Glutamatergic neuron (in vitro differentiated cells): ENCODE results near the gene PLEKHG5. TPM values are rescaled to one million over a fixed set of nuclear protein-coding genes. Genes with fewer than 3 reads are reported as not detected.
A peak's percentile ranks its signal among the peaks of the same experiment; 100 is the strongest.
"Not testable (repeated sequence)": the region's sequence is repeated elsewhere in the genome, so short reads cannot be mapped to it uniquely, and the experiment has no call there.

ENCODE experiments used
- DNase-seq: peaks from one replicate; pipeline ENCODE4 v3.0.0; 2022
- H3K27ac Mint-ChIP-seq: one replicate; pipeline ENCODE4 v1.8.0; 2020; ENCODE audit warnings: mild to moderate bottlenecking, mixed read lengths, inconsistent platforms; ENCODE audit not compliant: unreplicated experiment
- H3K27me3 Mint-ChIP-seq: one replicate; pipeline ENCODE4 v1.8.0; 2020; ENCODE audit warnings: mild to moderate bottlenecking, moderate library complexity, mixed read lengths, inconsistent platforms; ENCODE audit not compliant: unreplicated experiment
- H3K36me3 Mint-ChIP-seq: one replicate; pipeline ENCODE4 v1.8.0; 2020; ENCODE audit warnings: mild to moderate bottlenecking, mixed read lengths, inconsistent platforms; ENCODE audit not compliant: unreplicated experiment
- H3K4me1 Mint-ChIP-seq: one replicate; pipeline ENCODE4 v1.8.0; 2020; ENCODE audit warnings: mild to moderate bottlenecking, low read depth, mixed read lengths, inconsistent platforms; ENCODE audit not compliant: unreplicated experiment
- H3K4me3 Mint-ChIP-seq: one replicate; pipeline ENCODE4 v1.8.0; 2020; ENCODE audit warnings: mild to moderate bottlenecking, mixed read lengths, inconsistent platforms; ENCODE audit not compliant: unreplicated experiment
- H3K9me3 Mint-ChIP-seq: one replicate; pipeline ENCODE4 v1.8.0; 2020; ENCODE audit warnings: mild to moderate bottlenecking, moderate library complexity, mixed read lengths, inconsistent platforms; ENCODE audit not compliant: unreplicated experiment
- CTCF ChIP-seq: fragments of 200-600 bp; sonication (generic); IDR thresholded peaks from one replicate; pipeline ENCODE4 v1.5.0; 2021; ENCODE audit not compliant: partially characterized antibody, unreplicated experiment
- total RNA-seq: library from RNA; stranded (reverse); fragmentation: NEBNext Ultra II Directional; extraction: Animal tissue kit (Norgen Biotek cat#: 25700); gene quantifications from one replicate; pipeline ENCODE4 v1.2.1, GENCODE V29; 2021; ENCODE audit not compliant: unreplicated experiment

The PLEKHG5 gene
- total RNA-seq, 1 donor from 2014 or later: 53.0 TPM

DNA sequence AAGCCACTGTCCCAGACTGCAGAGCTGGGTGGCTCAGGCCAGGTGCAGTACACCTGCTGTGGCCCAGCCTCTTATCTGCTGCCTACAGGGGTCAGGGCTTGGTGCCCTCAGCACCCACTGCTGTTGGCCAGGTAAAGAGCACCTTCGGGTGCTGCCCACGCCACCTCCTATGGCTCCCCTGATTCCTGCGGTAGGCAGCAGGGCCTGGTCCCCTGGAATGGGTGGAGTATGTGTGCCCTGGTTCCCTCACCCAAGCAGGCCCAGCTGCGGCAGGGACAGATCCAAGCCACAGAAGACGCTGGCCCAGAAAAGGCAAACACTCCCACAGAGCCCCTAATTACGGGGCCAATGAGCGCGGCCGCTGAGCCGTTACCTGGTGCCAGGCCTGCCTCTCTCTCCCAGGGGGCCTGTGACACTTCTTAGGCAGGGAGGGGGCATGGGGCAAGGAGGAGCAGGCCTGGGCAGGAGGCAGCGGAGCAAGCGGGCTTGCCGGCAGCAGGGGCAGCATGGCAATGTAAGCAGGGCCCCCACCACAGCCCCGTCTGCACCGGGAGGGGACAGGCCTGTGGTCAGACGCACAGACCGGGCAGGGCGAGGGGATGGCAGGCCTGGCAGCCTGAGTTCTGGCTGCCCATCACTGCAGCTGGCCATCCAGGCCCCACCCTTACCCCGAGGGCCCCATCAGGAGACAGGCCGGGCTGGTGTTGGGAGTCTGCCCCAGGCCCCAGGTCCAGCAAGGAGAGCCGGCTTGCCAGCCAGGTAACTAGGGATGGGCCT is 47.9 kb downstream of the PLEKHG5 start:
- peaks cover 11% of the 10 kb centered on the region for H3K27me3 Mint-ChIP-seq

GRCh38 chr1:6441586-6441985 is 49.9 kb downstream of the PLEKHG5 start:
- peak overlapping the region; percentile 64 for H3K27ac Mint-ChIP-seq
- H3K4me1 Mint-ChIP-seq: peaks cover 18% of the 10 kb centered on the region
- H3K36me3 Mint-ChIP-seq: no peaks in the 10 kb centered on the region
- no peak for TF ChIP-seq CTCF
- peak overlapping the region; percentile 60 for H3K4me3 Mint-ChIP-seq
- H3K9me3 Mint-ChIP-seq: peaks cover 3% of the 10 kb centered on the region
- no peak for DNase-seq
- peaks cover 13% of the 10 kb centered on the region for H3K27me3 Mint-ChIP-seq

More for the DNA sequence above, 47.9 kb downstream of the PLEKHG5 start:
- H3K27ac Mint-ChIP-seq: no peak overlapping the region
- H3K4me3 Mint-ChIP-seq: no peak overlapping the region
- no peak for TF ChIP-seq CTCF
- peaks cover 10% of the 10 kb centered on the region for H3K4me1 Mint-ChIP-seq
- DNase-seq: no peak
- H3K36me3 Mint-ChIP-seq: no peaks in the 10 kb centered on the region
- H3K9me3 Mint-ChIP-seq: peaks cover 3% of the 10 kb centered on the region

GRCh38 chr1:6440198-6441126 is 51.0 kb downstream of the PLEKHG5 start:
- Mint-ChIP-seq H3K27me3 (peaks cover 10% of the 10 kb centered on the region), H3K9me3 (peaks cover 3% of the 10 kb centered on the region), H3K4me3 (peak overlapping the region; percentile 60), H3K27ac (peak overlapping the region; percentile 64), H3K36me3 (no peaks in the 10 kb centered on the region), H3K4me1 (peaks cover 21% of the 10 kb centered on the region)
- peak; percentile 76 for DNase-seq
- TF ChIP-seq CTCF: peak; percentile 59

- DNase-seq: peak; percentile 83
- Mint-ChIP-seq H3K36me3 (no peaks in the 10 kb centered on the region), H3K4me1 (peaks cover 30% of the 10 kb centered on the region), H3K4me3 (peak overlapping the region; percentile 34), H3K27me3 (peaks cover 6% of the 10 kb centered on the region), H3K9me3 (peaks cover 1% of the 10 kb centered on the region), H3K27ac (peak overlapping the region; percentile 66)
- TF ChIP-seq CTCF: peak; percentile 96
These were observed 53.4 kb downstream of the PLEKHG5 start for GRCh38 chr1:6438047-6438525.

DNA sequence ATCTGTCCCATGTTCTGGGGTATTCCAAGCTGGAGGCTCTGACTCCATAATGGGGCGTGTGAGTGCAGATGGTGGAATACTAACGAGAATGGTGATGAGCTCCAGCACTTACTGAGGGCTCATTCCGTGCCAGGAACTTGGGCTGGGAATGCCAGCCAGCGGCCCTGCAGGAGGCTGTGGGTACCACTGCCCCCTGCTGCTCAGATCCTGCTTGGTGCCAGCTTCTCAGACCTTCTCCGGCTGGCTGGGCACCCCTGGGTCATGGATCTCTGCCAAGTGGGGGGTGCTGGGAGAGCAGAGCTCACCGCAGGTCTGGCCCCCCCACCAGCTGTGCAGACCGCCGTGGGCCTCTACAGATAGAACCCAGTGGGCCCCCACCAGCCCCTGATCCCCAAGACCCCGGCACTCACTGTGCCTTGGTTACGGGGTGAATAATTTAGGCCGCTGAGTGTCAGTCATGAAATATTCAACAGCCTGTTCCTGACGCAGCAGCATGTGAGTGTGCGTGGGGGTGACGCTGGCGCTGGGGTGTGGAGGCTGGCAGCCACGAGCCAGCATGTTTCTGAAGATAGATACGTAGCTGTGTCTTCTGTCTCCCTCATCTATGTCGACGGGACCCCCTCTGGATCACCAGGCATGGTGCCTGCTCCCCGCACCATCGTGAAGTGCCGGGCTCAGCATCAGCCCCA is 54.3 kb downstream of the PLEKHG5 start:
- H3K9me3 Mint-ChIP-seq, DNase-seq, H3K27me3 Mint-ChIP-seq: not testable (repeated sequence)

DNA sequence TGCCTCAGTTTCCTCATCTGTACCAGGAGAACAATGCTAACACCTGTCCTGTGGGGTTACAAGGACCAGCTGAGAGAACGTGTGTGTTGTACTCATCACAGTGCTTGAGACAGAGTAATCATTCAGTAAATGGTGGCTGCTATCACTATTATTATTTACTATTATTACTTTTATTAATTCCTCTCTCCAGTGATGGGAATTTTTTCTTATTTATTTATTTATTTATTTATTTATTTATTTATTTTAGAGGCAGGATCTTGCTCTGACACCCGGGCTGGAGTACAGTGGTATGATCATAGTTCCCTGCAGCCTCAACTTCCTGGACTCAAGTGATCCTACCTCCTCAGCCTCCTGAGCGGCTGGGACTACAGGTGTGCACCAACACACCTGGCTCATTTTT is 55.2 kb downstream of the PLEKHG5 start:
- H3K4me3 Mint-ChIP-seq, H3K27me3 Mint-ChIP-seq, H3K27ac Mint-ChIP-seq, H3K36me3 Mint-ChIP-seq, H3K9me3 Mint-ChIP-seq, DNase-seq: not testable (repeated sequence)
- peaks cover 30% of the 10 kb centered on the region for H3K4me1 Mint-ChIP-seq

More for the DNA sequence above, 54.3 kb downstream of the PLEKHG5 start:
- H3K27ac Mint-ChIP-seq, H3K36me3 Mint-ChIP-seq, H3K4me3 Mint-ChIP-seq: not testable (repeated sequence)
- H3K4me1 Mint-ChIP-seq: peaks cover 30% of the 10 kb centered on the region
